IgD-negative memory B cell (primary cell): ENCODE results near the gene LEMD2. TPM values are rescaled to one million over a fixed set of nuclear protein-coding genes. Genes with fewer than 3 reads are reported as not detected.
A peak's percentile ranks its signal among the peaks of the same experiment; 100 is the strongest.

Experiments used
- H3K27ac Mint-ChIP-seq, 3 donors: one replicate each; pipeline ENCODE4 v1.8.0; 2020 to 2022; ENCODE audit warnings: mild to moderate bottlenecking in 3 of 3, mixed read lengths in 3 of 3, moderate library complexity in 1 of 3
- H3K27me3 Mint-ChIP-seq: one replicate; pipeline ENCODE4 v1.8.0; 2021; ENCODE audit warnings: mixed read lengths
- H3K36me3 Mint-ChIP-seq: one replicate; pipeline ENCODE4 v1.8.0; 2020; ENCODE audit warnings: mild to moderate bottlenecking, mixed read lengths
- H3K4me1 Mint-ChIP-seq, 3 donors: one replicate each; pipeline ENCODE4 v1.8.0; 2020 to 2022; ENCODE audit warnings: mixed read lengths in 3 of 3, mild to moderate bottlenecking in 1 of 3
- H3K4me3 Mint-ChIP-seq, 4 donors: one replicate each; pipeline ENCODE4 v1.8.0; 2020 to 2022; ENCODE audit warnings: mild to moderate bottlenecking in 4 of 4, mixed read lengths in 4 of 4, moderate library complexity in 3 of 4
- H3K9me3 Mint-ChIP-seq, 3 donors: one replicate each; pipeline ENCODE4 v1.8.0; 2020 to 2021; ENCODE audit warnings: mixed read lengths in 3 of 3, mild to moderate bottlenecking in 1 of 3
- polyA plus RNA-seq: library from polyadenylated mRNA; unstranded; fragments of 300-500 nt; fragmentation: Illumina TruSeq; gene quantifications from one replicate; pipeline ENCODE4 v1.2.3, GENCODE V29; 2021

The LEMD2 gene
- polyA plus RNA-seq, 1 donor from 2014 or later: 37.7 TPM

GRCh38 chr6:33824461-33825154 is 35.7 kb upstream of the LEMD2 start:
- Mint-ChIP-seq H3K9me3 (no peaks in the 10 kb centered on the region), H3K4me3 (no peak overlapping the region), H3K36me3 (no peaks in the 10 kb centered on the region), H3K27ac (no peak overlapping the region), H3K27me3 (peaks cover 19% of the 10 kb centered on the region), H3K4me1 (peaks cover 0 to 2% (median 0%) of the 10 kb centered on the region in 3 donors)

GRCh38 chr6:33823806-33824205 is 34.9 kb upstream of the LEMD2 start:
- H3K4me3 Mint-ChIP-seq: no peak overlapping the region
- peaks cover 0 to 3% (median 0%) of the 10 kb centered on the region in 3 donors for H3K4me1 Mint-ChIP-seq
- no peaks in the 10 kb centered on the region for H3K36me3 Mint-ChIP-seq
- H3K27me3 Mint-ChIP-seq: peaks cover 15% of the 10 kb centered on the region
- H3K27ac Mint-ChIP-seq: no peak overlapping the region
- H3K9me3 Mint-ChIP-seq: no peaks in the 10 kb centered on the region

GRCh38 chr6:33822575-33823395 is 33.9 kb upstream of the LEMD2 start:
- no peaks in the 10 kb centered on the region for H3K36me3 Mint-ChIP-seq
- H3K4me1 Mint-ChIP-seq: peaks cover 0 to 2% (median 0%) of the 10 kb centered on the region in 3 donors
- no peak overlapping the region for H3K27ac Mint-ChIP-seq
- H3K9me3 Mint-ChIP-seq: no peaks in the 10 kb centered on the region
- H3K4me3 Mint-ChIP-seq: no peak overlapping the region
- peaks cover 10% of the 10 kb centered on the region for H3K27me3 Mint-ChIP-seq

GRCh38 chr6:33820784-33821520 is 32.0 kb upstream of the LEMD2 start:
- H3K27ac Mint-ChIP-seq: no peak overlapping the region
- H3K36me3 Mint-ChIP-seq: no peaks in the 10 kb centered on the region
- H3K4me3 Mint-ChIP-seq: no peak overlapping the region
- peaks cover 10% of the 10 kb centered on the region for H3K27me3 Mint-ChIP-seq
- H3K9me3 Mint-ChIP-seq: no peaks in the 10 kb centered on the region
- peaks cover 0 to 1% (median 0%) of the 10 kb centered on the region in 3 donors for H3K4me1 Mint-ChIP-seq

GRCh38 chr6:33820243-33820642 is 31.3 kb upstream of the LEMD2 start:
- no peaks in the 10 kb centered on the region for H3K36me3 Mint-ChIP-seq
- no peak overlapping the region for H3K4me3 Mint-ChIP-seq
- no peaks in the 10 kb centered on the region for H3K9me3 Mint-ChIP-seq
- H3K4me1 Mint-ChIP-seq: peaks cover 0 to 1% (median 0%) of the 10 kb centered on the region in 3 donors
- no peak overlapping the region for H3K27ac Mint-ChIP-seq
- peaks cover 15% of the 10 kb centered on the region for H3K27me3 Mint-ChIP-seq

- Mint-ChIP-seq H3K27ac (no peak overlapping the region), H3K27me3 (peaks cover 19% of the 10 kb centered on the region), H3K4me1 (peaks cover 0 to 1% (median 0%) of the 10 kb centered on the region in 3 donors), H3K9me3 (no peaks in the 10 kb centered on the region), H3K36me3 (no peaks in the 10 kb centered on the region), H3K4me3 (no peak overlapping the region)
Observed at GRCh38 chr6:33819021-33819420, 30.1 kb upstream of the LEMD2 start.

GRCh38 chr6:33818293-33818692 is 29.4 kb upstream of the LEMD2 start:
- no peak overlapping the region for H3K27ac Mint-ChIP-seq
- H3K27me3 Mint-ChIP-seq: peaks cover 25% of the 10 kb centered on the region
- H3K9me3 Mint-ChIP-seq: no peaks in the 10 kb centered on the region
- H3K36me3 Mint-ChIP-seq: no peaks in the 10 kb centered on the region
- no peak overlapping the region for H3K4me3 Mint-ChIP-seq
- H3K4me1 Mint-ChIP-seq: peaks cover 0 to 1% (median 0%) of the 10 kb centered on the region in 3 donors

- Mint-ChIP-seq H3K36me3 (no peaks in the 10 kb centered on the region), H3K27ac (no peak overlapping the region), H3K4me3 (no peak overlapping the region), H3K4me1 (peaks cover 0 to 1% (median 0%) of the 10 kb centered on the region in 3 donors), H3K27me3 (peaks cover 23% of the 10 kb centered on the region), H3K9me3 (no peaks in the 10 kb centered on the region)
Observed at GRCh38 chr6:33817489-33817888, 28.6 kb upstream of the LEMD2 start.

GRCh38 chr6:33816911-33817310 is 28.0 kb upstream of the LEMD2 start:
- Mint-ChIP-seq H3K9me3 (no peaks in the 10 kb centered on the region), H3K27me3 (peaks cover 24% of the 10 kb centered on the region), H3K36me3 (peaks cover 2% of the 10 kb centered on the region)

GRCh38 chr6:33815854-33816253 is 26.9 kb upstream of the LEMD2 start:
- Mint-ChIP-seq H3K36me3 (peaks cover 2% of the 10 kb centered on the region), H3K27ac (no peak overlapping the region), H3K27me3 (peaks cover 32% of the 10 kb centered on the region), H3K4me3 (no peak overlapping the region), H3K9me3 (no peaks in the 10 kb centered on the region), H3K4me1 (peaks cover 0 to 1% (median 0%) of the 10 kb centered on the region in 3 donors)

More at GRCh38 chr6:33816911-33817310, 28.0 kb upstream of the LEMD2 start:
- Mint-ChIP-seq H3K27ac (no peak overlapping the region), H3K4me3 (no peak overlapping the region), H3K4me1 (peaks cover 0 to 1% (median 0%) of the 10 kb centered on the region in 3 donors)

- no peaks in the 10 kb centered on the region for H3K9me3 Mint-ChIP-seq
- no peak overlapping the region for H3K4me3 Mint-ChIP-seq
- peaks cover 2% of the 10 kb centered on the region for H3K36me3 Mint-ChIP-seq
- H3K4me1 Mint-ChIP-seq: peaks cover 0 to 1% (median 0%) of the 10 kb centered on the region in 3 donors
- no peak overlapping the region for H3K27ac Mint-ChIP-seq
- peaks cover 35% of the 10 kb centered on the region for H3K27me3 Mint-ChIP-seq
Observed at GRCh38 chr6:33813990-33814985, 25.4 kb upstream of the LEMD2 start.

GRCh38 chr6:33813246-33813904 is 24.4 kb upstream of the LEMD2 start:
- no peak overlapping the region for H3K27ac Mint-ChIP-seq
- peak overlapping the region in 1 of 4 donors; percentile 73 for H3K4me3 Mint-ChIP-seq
- H3K9me3 Mint-ChIP-seq: no peaks in the 10 kb centered on the region

GRCh38 chr6:33812669-33813068 is 23.7 kb upstream of the LEMD2 start:
- Mint-ChIP-seq H3K27ac (peak overlapping the region in 1 of 3 donors; percentile 76), H3K36me3 (peaks cover 2% of the 10 kb centered on the region), H3K9me3 (no peaks in the 10 kb centered on the region), H3K27me3 (peaks cover 47% of the 10 kb centered on the region), H3K4me3 (no peak overlapping the region), H3K4me1 (peaks cover 3 to 4% (median 4%) of the 10 kb centered on the region in 3 donors)

More at GRCh38 chr6:33813246-33813904, 24.4 kb upstream of the LEMD2 start:
- H3K4me1 Mint-ChIP-seq: no peaks in the 10 kb centered on the region
- peaks cover 2% of the 10 kb centered on the region for H3K36me3 Mint-ChIP-seq
- peaks cover 42% of the 10 kb centered on the region for H3K27me3 Mint-ChIP-seq
